ENCODE measurements around the gene TSC22D2. TPM values are rescaled to one million over a fixed set of nuclear protein-coding genes. Genes with fewer than 3 reads are reported as not detected.

TSC22D2 gene
- total RNA-seq, 1 donor from 2014 or later, result 38.9 TPM

DNA sequence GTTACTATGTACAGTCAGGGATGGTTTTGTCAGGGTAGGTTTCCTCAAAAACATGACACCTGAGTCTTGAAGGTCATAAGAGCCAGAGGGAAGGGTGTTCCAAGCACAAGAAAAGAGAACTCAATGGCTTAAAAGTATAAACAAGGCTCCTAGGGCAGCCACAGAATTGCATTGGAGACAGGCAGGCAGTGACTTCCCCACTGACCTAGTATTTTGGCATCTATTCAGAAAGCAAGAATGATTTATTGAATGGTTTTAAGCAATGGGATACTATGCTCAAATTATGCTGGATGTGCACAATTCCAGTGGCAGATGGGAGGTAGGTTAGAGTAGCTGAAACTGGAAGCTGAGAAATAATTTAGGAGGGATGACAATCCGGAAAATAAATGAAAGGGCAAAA, 54.0 kb downstream of the TSC22D2 start:
- peaks cover 38% of the 10 kb centered on the region for H3K36me3 Mint-ChIP-seq (ENCODE audit: low read depth)
- intact Hi-C loops (cut with micrococcal nuclease), result no loop called here
- TF ChIP-seq, protein P1, sequence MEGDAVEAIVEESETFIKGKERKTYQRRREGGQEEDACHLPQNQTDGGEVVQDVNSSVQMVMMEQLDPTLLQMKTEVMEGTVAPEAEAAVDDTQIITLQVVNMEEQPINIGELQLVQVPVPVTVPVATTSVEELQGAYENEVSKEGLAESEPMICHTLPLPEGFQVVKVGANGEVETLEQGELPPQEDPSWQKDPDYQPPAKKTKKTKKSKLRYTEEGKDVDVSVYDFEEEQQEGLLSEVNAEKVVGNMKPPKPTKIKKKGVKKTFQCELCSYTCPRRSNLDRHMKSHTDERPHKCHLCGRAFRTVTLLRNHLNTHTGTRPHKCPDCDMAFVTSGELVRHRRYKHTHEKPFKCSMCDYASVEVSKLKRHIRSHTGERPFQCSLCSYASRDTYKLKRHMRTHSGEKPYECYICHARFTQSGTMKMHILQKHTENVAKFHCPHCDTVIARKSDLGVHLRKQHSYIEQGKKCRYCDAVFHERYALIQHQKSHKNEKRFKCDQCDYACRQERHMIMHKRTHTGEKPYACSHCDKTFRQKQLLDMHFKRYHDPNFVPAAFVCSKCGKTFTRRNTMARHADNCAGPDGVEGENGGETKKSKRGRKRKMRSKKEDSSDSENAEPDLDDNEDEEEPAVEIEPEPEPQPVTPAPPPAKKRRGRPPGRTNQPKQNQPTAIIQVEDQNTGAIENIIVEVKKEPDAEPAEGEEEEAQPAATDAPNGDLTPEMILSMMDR (IDR thresholded peaks at IDR 0.05), result no peak
- ChIA-PET CTCF (no interaction called here), POLR2A (no interaction called here)
- H3K9me3 Mint-ChIP-seq, result no peaks in the 10 kb centered on the region
- ATAC-seq (ENCODE audit: low read depth), result no peak
- H3K27me3 Mint-ChIP-seq, result no peaks in the 10 kb centered on the region
- DNase-seq, result no peak
- no peak overlapping the region for H3K4me3 Mint-ChIP-seq
- H3K27ac Mint-ChIP-seq, result no peak overlapping the region
- H3K4me1 Mint-ChIP-seq, result no peaks in the 10 kb centered on the region

DNA sequence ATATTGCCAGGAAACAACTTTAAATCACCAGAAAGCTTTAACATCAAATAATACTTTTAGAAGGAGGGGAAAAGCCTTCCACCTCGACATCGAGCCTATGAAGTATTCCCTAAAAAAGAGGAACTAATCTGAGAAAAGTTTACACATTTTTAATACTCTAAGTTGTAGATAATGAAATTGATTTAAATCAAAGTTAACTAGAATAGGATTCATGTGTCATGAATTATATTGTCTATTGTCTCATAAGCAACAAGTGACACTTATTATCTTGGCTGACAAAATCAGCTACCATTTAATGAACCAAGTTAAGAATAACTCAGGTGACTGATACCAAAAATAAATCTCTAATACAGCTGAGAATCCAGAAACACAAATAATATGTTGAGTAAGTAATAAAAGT, 56.6 kb downstream of the TSC22D2 start:
- DNase-seq (no peak), ATAC-seq (ENCODE audit: low read depth) (no peak)
- Mint-ChIP-seq H3K4me3 (no peak overlapping the region), H3K9me3 (no peaks in the 10 kb centered on the region), H3K27ac (no peak overlapping the region), H3K27me3 (no peaks in the 10 kb centered on the region), H3K4me1 (no peaks in the 10 kb centered on the region), H3K36me3 (ENCODE audit: low read depth) (peaks cover 19% of the 10 kb centered on the region)
- POLR2A ChIA-PET, result no interaction called here
- TF ChIP-seq, protein P1 (IDR thresholded peaks at IDR 0.05), result no peak
- CTCF ChIA-PET, result no interaction called here
- intact Hi-C loops (cut with micrococcal nuclease), result no loop called here

DNA sequence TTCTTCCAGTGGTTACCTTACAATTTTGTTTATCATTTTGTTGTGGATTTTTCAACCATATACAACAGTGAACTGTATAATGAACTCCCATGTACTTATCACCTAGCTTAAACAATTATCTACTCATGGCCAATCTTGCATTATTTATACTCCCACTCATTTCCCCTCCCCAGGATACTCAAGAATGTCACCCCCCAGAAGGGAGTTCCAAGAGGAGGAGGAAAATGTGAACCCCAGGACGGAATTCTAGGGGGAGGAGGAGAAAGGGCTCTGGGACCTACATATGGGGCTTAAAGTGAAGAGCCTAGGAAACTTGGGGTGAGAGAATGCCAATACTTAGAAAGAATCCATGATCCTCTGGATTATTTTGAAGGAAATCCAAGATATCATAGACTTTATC, 59.3 kb downstream of the TSC22D2 start:
- TF ChIP-seq, protein P1 (IDR thresholded peaks at IDR 0.05), result no peak
- intact Hi-C loops (cut with micrococcal nuclease), result no loop called here
- H3K4me1 Mint-ChIP-seq, result no peaks in the 10 kb centered on the region
- no peaks in the 10 kb centered on the region for H3K9me3 Mint-ChIP-seq
- DNase-seq, result no peak
- H3K36me3 Mint-ChIP-seq (ENCODE audit: low read depth), result peaks cover 11% of the 10 kb centered on the region
- CTCF ChIA-PET, result no interaction called here
- H3K27me3 Mint-ChIP-seq, result no peaks in the 10 kb centered on the region
- ATAC-seq (ENCODE audit: low read depth), result no peak
- H3K27ac Mint-ChIP-seq, result no peak overlapping the region
- POLR2A ChIA-PET, result no interaction called here
- H3K4me3 Mint-ChIP-seq, result no peak overlapping the region

DNA sequence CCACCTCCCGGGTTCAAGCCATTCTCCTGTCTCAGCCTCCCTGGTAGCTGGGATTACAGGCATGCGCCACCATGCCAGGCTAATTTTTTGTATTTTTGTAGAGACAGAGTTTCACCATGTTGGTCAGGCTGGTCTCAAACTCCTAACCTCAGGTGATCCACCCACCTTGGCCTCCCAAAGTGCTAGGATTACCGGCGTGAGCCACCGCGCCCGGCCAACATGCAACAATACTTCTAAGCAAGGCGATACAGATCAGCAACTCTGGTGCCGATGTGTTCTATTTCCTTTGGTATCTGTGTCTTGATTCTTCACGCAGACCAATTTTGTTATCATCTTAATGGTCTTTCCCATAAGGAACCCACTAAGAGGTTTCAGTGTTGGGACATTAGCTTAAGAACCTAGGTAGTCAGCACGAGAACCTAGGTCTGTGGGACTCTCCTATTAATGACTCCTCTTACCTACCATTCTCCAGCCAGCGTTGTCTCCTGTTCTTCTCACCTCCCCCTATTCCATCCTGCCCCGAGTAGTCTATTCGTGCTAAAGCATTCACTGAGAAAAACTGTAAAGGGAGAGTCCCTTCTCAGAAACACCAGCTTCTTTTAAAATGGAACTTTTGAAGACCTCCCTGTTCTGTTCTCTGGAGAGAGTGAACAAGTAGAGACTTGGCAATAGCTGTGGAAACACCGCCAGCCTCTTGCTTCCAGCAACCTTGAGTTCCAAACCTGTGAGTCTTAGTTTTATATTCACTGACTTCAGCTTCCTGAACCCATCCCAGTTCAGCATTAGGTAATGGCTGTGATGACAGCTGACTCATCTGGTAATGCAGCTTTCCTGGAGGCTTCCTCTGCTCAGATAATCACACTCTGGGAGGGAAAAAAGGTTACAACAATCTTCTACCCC, 61.2 kb downstream of the TSC22D2 start:
- Mint-ChIP-seq H3K36me3 (ENCODE audit: low read depth) (peaks cover 14% of the 10 kb centered on the region), H3K27me3 (no peaks in the 10 kb centered on the region), H3K27ac (no peak overlapping the region), H3K9me3 (no peaks in the 10 kb centered on the region), H3K4me3 (no peak overlapping the region), H3K4me1 (no peaks in the 10 kb centered on the region)
- ChIA-PET CTCF (no interaction called here), POLR2A (no interaction called here)
- intact Hi-C loops (cut with micrococcal nuclease), result no loop called here
- ATAC-seq (ENCODE audit: low read depth) (no peak), DNase-seq (no peak)
- TF ChIP-seq, protein P1 (IDR thresholded peaks at IDR 0.05), result no peak

DNA sequence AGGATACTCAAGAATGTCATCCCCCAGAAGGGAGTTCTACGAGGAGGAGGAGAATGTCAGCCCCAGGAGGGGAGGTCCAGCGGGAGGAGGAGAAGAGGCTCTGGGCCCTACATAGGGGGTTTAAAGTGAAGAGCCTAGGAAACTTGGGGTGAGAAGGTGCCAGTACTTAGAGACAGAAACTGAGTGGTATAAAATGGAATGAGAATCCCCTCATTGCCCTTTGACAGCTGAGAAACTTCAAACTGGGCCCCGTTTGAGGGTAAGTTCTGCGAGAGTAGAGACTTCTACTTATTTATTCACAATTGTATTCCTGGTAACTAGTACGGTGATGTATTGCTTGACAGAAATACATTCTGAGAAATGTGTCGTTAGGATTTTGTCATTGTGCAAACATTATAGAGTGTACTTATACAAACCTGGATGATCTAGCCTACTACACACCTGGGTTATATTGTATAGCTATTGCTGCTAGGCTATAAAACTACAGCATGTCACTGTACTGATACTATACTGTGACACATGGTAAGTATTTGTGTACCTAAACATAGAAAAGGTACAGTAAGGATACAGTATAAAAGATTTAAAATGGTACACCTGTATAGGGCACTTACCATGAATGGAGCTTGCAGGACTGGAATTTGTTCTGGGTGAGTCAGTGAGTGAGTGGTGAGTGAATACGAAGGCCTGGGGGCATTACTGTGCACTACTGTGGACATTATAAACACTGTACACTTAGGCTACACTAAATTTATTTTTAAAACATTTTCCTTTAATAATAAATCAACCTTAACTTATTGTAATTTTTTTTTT, 62.0 kb downstream of the TSC22D2 start:
- CTCF ChIA-PET, result no interaction called here
- POLR2A ChIA-PET, result interaction anchor here (0.7 kb wide), 2 partner anchors 150 to 240 kb away, joined by 3 to 5 read pairs; no protein-coding TSS in a partner anchor
- no peaks in the 10 kb centered on the region for H3K9me3 Mint-ChIP-seq
- intact Hi-C loops (cut with micrococcal nuclease), result no loop called here
- no peaks in the 10 kb centered on the region for H3K4me1 Mint-ChIP-seq
- H3K36me3 Mint-ChIP-seq (ENCODE audit: low read depth), result peaks cover 14% of the 10 kb centered on the region
- no peaks in the 10 kb centered on the region for H3K27me3 Mint-ChIP-seq
- ATAC-seq (ENCODE audit: low read depth), result no peak
- no peak overlapping the region for H3K27ac Mint-ChIP-seq
- TF ChIP-seq, protein P1 (IDR thresholded peaks at IDR 0.05), result no peak
- DNase-seq, result no peak
- H3K4me3 Mint-ChIP-seq, result no peak overlapping the region

All from activated B cell treated with CpG ODN at 0.5 μM for 24 hours (primary cell).